Liver (tissue), 3 donors: Measurements from ENCODE around the gene UBR7.
"Not testable (repeated sequence)": the region's sequence is repeated elsewhere in the genome, so short reads cannot be mapped to it uniquely, and the experiment has no call there.

Experiments
- EGR1 ChIP-seq, 2 donors: IDR thresholded peaks; 2 replicates each; pipeline ENCODE4 v1.6.1; 2016 to 2018; ENCODE audit warnings: antibody characterized with exemption in 2 of 2, low read depth in 2 of 2
- GABPA ChIP-seq, 2 donors: IDR thresholded peaks in 1 of 2; conservative IDR thresholded peaks in 1 of 2; 2 replicates each; pipeline ENCODE4 v1.6.1; 2016; ENCODE audit warnings: antibody characterized with exemption in 2 of 2, mild to moderate bottlenecking in 1 of 2, moderate library complexity in 1 of 2
- JUND ChIP-seq, 2 donors: IDR thresholded peaks; 2 replicates each; pipeline ENCODE4 v1.6.1; 2016; ENCODE audit warnings: antibody characterized with exemption in 2 of 2
- RAD21 ChIP-seq, 2 donors: IDR thresholded peaks; 2 replicates each; pipeline ENCODE4 v1.6.1; 2016; ENCODE audit warnings: antibody characterized with exemption in 2 of 2, mild to moderate bottlenecking in 2 of 2
- SP1 ChIP-seq: IDR thresholded peaks from 2 replicates; pipeline ENCODE4 v1.6.1; 2018; ENCODE audit warnings: antibody characterized with exemption, mild to moderate bottlenecking
- TAF1 ChIP-seq: conservative IDR thresholded peaks from 2 replicates; pipeline ENCODE4 v1.6.1; 2016; ENCODE audit warnings: antibody characterized with exemption, mild to moderate bottlenecking
- YY1 ChIP-seq: IDR thresholded peaks from 2 replicates; pipeline ENCODE4 v1.6.1; 2016; ENCODE audit warnings: antibody characterized with exemption, mild to moderate bottlenecking
- TF ChIP-seq, protein P1 (sequence below): IDR thresholded peaks from 2 replicates; pipeline ENCODE4 v1.6.1; 2016; ENCODE audit warnings: antibody characterized with exemption
- TF ChIP-seq, protein P2 (sequence below): fragments of 150-350 bp; IDR thresholded peaks from 2 replicates; pipeline ENCODE4 v1.5.1; 2017; ENCODE audit warnings: improper control_type of control experiment, low read depth, low read length; ENCODE audit not compliant: missing input control
- TF ChIP-seq, protein P3 (sequence below): IDR thresholded peaks from 2 replicates; pipeline ENCODE4 v1.6.1; 2016; ENCODE audit warnings: antibody characterized with exemption
- TF ChIP-seq, protein P4 (sequence below): IDR thresholded peaks from 2 replicates; pipeline ENCODE4 v1.6.1; 2016; ENCODE audit warnings: antibody characterized with exemption, mild to moderate bottlenecking
- TF ChIP-seq, protein P5 (sequence below): IDR thresholded peaks from 2 replicates; pipeline ENCODE4 v1.6.1; 2016; ENCODE audit warnings: antibody characterized with exemption
- donor health status: healthy.
- donor health status: healthy.

DNA sequence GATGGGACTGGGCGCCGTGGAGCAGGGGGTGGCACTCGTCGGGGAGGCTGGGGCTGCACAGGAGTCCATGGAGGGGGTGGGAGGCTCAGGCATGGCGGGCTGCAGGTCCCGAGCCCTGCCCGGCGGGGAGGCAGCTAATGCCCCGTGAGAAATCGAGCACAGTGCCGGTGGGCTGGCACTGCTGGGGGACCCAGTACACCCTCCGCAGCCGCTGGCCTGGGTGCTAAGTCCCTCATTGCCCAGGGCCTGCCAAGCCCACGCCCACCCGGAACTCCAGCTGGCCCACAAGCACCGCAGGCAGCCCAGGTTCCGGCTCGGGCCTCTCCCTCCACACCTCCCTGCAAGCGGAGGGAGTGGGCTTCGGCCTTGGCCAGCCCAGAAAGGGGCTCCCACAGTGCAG is 36.9 kb upstream of the UBR7 start:
- not testable (repeated sequence) for TF ChIP-seq EGR1 (IDR thresholded peaks at IDR 0.05; ENCODE audit: low read depth in 2 of 2); YY1; GABPA (IDR thresholded peaks at IDR 0.05 in 1 of 2, conservative IDR thresholded peaks at IDR 0.05 in 1 of 2); TAF1; RAD21 (IDR thresholded peaks at IDR 0.05); SP1; JUND (IDR thresholded peaks at IDR 0.05)
- TF ChIP-seq, protein P1, sequence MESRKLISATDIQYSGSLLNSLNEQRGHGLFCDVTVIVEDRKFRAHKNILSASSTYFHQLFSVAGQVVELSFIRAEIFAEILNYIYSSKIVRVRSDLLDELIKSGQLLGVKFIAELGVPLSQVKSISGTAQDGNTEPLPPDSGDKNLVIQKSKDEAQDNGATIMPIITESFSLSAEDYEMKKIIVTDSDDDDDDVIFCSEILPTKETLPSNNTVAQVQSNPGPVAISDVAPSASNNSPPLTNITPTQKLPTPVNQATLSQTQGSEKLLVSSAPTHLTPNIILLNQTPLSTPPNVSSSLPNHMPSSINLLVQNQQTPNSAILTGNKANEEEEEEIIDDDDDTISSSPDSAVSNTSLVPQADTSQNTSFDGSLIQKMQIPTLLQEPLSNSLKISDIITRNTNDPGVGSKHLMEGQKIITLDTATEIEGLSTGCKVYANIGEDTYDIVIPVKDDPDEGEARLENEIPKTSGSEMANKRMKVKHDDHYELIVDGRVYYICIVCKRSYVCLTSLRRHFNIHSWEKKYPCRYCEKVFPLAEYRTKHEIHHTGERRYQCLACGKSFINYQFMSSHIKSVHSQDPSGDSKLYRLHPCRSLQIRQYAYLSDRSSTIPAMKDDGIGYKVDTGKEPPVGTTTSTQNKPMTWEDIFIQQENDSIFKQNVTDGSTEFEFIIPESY: not testable (repeated sequence)
- TF ChIP-seq, protein P2, sequence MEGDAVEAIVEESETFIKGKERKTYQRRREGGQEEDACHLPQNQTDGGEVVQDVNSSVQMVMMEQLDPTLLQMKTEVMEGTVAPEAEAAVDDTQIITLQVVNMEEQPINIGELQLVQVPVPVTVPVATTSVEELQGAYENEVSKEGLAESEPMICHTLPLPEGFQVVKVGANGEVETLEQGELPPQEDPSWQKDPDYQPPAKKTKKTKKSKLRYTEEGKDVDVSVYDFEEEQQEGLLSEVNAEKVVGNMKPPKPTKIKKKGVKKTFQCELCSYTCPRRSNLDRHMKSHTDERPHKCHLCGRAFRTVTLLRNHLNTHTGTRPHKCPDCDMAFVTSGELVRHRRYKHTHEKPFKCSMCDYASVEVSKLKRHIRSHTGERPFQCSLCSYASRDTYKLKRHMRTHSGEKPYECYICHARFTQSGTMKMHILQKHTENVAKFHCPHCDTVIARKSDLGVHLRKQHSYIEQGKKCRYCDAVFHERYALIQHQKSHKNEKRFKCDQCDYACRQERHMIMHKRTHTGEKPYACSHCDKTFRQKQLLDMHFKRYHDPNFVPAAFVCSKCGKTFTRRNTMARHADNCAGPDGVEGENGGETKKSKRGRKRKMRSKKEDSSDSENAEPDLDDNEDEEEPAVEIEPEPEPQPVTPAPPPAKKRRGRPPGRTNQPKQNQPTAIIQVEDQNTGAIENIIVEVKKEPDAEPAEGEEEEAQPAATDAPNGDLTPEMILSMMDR: not testable (repeated sequence)
- TF ChIP-seq, protein P3, sequence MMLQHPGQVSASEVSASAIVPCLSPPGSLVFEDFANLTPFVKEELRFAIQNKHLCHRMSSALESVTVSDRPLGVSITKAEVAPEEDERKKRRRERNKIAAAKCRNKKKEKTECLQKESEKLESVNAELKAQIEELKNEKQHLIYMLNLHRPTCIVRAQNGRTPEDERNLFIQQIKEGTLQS: not testable (repeated sequence)
- TF ChIP-seq, protein P4, sequence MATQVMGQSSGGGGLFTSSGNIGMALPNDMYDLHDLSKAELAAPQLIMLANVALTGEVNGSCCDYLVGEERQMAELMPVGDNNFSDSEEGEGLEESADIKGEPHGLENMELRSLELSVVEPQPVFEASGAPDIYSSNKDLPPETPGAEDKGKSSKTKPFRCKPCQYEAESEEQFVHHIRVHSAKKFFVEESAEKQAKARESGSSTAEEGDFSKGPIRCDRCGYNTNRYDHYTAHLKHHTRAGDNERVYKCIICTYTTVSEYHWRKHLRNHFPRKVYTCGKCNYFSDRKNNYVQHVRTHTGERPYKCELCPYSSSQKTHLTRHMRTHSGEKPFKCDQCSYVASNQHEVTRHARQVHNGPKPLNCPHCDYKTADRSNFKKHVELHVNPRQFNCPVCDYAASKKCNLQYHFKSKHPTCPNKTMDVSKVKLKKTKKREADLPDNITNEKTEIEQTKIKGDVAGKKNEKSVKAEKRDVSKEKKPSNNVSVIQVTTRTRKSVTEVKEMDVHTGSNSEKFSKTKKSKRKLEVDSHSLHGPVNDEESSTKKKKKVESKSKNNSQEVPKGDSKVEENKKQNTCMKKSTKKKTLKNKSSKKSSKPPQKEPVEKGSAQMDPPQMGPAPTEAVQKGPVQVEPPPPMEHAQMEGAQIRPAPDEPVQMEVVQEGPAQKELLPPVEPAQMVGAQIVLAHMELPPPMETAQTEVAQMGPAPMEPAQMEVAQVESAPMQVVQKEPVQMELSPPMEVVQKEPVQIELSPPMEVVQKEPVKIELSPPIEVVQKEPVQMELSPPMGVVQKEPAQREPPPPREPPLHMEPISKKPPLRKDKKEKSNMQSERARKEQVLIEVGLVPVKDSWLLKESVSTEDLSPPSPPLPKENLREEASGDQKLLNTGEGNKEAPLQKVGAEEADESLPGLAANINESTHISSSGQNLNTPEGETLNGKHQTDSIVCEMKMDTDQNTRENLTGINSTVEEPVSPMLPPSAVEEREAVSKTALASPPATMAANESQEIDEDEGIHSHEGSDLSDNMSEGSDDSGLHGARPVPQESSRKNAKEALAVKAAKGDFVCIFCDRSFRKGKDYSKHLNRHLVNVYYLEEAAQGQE: not testable (repeated sequence)
- TF ChIP-seq, protein P5, sequence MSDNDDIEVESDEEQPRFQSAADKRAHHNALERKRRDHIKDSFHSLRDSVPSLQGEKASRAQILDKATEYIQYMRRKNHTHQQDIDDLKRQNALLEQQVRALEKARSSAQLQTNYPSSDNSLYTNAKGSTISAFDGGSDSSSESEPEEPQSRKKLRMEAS: not testable (repeated sequence)
